Measurements from ENCODE around the gene PNMA6E. TPM values are rescaled to one million over a fixed set of nuclear protein-coding genes. Genes with fewer than 3 reads are reported as not detected.

PNMA6E gene
- total and polyA plus RNA-seq, 8 donors: not detected

DNA sequence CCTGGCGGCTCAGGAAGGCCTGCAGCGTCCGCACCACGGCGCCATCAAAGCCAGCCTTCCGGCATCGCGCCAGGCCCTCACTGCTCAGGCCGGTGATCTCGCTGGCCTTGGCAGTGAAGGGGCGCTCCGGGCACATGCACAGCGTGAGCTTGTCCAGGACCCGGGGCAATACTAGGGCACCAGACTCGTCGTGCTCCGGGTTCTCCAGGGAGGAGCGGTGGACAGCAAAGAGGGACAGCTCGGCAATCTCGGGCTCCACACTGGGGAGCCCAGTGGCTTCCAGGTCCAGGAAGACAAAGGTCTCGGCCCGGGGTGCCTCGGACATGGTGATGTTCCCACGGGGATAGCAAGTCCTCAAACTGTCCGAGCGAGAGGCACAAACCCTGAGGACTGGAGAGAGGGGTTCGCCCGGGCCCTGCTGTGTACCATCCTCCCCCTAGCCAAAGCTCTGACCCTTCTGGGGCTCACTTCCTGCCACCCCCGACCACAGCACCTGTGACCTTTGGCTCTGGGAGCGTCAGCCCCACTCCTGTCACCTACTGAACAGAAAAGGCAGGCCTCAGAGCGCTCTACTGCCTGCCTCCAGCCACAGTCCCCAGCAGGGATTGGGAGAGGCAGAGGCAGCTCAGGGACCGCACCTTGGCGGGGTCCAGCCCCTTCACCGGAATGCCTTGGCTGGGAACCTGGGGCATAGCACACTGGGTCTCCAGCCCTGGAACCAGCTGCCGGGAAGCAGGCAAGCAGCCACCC is 44.1 kb upstream of the PNMA6E start:
- intact Hi-C loops (cut with DNase I): no loop called here
- ATAC-seq: no peak
- no peaks in the 10 kb centered on the region for H3K27me3 ChIP-seq
- no peak overlapping the region for H3K27ac ChIP-seq
- TF ChIP-seq CTCF (IDR thresholded peaks at IDR 0.05): no peak
- H3K4me1 ChIP-seq: no peaks in the 10 kb centered on the region
- peak in 1 of 4 donors; percentile 29 for DNase-seq
- no peak overlapping the region for H3K4me3 ChIP-seq
- H3K9me3 ChIP-seq: no peaks in the 10 kb centered on the region
- H3K36me3 ChIP-seq: peaks cover 0 to 20% of the 10 kb centered on the region in 2 donors

DNA sequence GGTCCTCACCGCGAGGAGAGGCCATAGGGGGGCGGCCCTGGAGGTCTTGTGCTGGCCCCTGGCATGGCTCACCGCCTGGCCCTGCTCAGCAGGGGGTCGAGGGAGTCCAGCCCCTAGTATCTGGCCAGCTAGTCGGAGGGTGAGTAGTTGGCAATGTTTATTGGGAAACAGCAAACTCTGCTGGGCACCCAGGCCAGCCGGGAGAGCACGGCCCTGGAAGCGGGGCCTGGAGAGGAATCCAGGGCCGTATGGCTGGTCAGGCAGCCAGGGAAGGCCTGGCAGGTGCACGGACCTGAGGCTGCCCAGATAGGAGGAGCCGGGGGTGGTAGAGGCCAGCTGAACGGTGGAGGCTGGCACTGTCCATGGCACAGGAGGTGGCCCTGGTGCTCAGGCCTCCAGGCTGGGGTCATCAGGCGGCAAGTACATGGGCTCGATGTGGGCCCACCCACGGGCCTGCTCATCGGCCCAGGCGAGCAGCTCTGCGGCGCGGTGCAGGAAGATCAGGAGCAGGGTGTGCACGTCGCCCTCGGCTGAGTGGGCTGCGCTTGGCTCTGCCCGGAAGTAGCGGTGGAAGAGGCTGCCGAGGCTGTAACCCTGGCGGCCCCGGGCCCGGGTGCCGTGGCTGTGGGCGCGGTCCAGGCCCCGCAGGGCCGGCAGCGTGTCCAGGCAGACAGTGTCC is 43.3 kb upstream of the PNMA6E start:
- DNase-seq (peak in 1 of 4 donors; percentile 21), ATAC-seq (no peak)
- Histone ChIP-seq H3K27me3 (no peaks in the 10 kb centered on the region), H3K36me3 (peaks cover 0 to 12% of the 10 kb centered on the region in 2 donors), H3K4me1 (no peaks in the 10 kb centered on the region), H3K9me3 (no peaks in the 10 kb centered on the region), H3K4me3 (no peak overlapping the region), H3K27ac (no peak overlapping the region)
- TF ChIP-seq CTCF (IDR thresholded peaks at IDR 0.05): no peak
- intact Hi-C loops (cut with DNase I): no loop called here

GRCh38 chrX:153443476-153444332 is 42.6 kb upstream of the PNMA6E start:
- Histone ChIP-seq H3K27ac (no peak overlapping the region), H3K27me3 (no peaks in the 10 kb centered on the region), H3K4me3 (no peak overlapping the region), H3K9me3 (no peaks in the 10 kb centered on the region), H3K36me3 (peaks cover 0 to 9% of the 10 kb centered on the region in 2 donors), H3K4me1 (no peaks in the 10 kb centered on the region)
- no peak for ATAC-seq
- intact Hi-C loops (cut with DNase I): no loop called here
- DNase-seq: peak in 1 of 4 donors; percentile 46
- TF ChIP-seq CTCF (IDR thresholded peaks at IDR 0.05): no peak

GRCh38 chrX:153442463-153442862 is 41.3 kb upstream of the PNMA6E start:
- H3K4me3 ChIP-seq: no peak overlapping the region
- no peak overlapping the region for H3K27ac ChIP-seq
- DNase-seq (no peak), ATAC-seq (no peak)
- intact Hi-C loops (cut with DNase I): no loop called here
- H3K9me3 ChIP-seq: no peaks in the 10 kb centered on the region
- no peaks in the 10 kb centered on the region for H3K27me3 ChIP-seq
- TF ChIP-seq CTCF (IDR thresholded peaks at IDR 0.05): no peak
- peaks cover 0 to 6% of the 10 kb centered on the region in 2 donors for H3K36me3 ChIP-seq
- no peaks in the 10 kb centered on the region for H3K4me1 ChIP-seq

DNA sequence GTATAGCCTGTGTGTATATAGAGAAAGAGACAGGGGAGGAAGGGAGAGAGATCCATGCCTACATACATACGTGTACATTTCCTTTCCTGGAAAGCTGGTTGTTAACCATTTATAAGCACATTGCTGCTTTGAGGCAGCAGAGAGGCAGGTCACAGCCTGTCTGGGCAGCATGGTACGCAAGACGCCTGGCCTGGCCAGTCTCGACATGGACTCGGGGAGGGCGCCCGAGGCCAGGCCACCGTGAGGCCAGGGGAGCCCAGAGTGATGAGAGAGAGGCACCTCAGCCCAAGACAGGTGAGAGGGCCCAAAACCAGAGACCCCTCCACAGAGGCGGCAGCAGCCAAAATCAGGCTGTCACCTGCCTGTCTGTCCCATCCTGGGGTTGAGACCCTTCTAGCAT is 40.8 kb upstream of the PNMA6E start:
- DNase-seq (no peak), ATAC-seq (no peak)
- Histone ChIP-seq H3K36me3 (peaks cover 0 to 2% of the 10 kb centered on the region in 2 donors), H3K4me3 (no peak overlapping the region), H3K27ac (no peak overlapping the region), H3K27me3 (no peaks in the 10 kb centered on the region), H3K9me3 (no peaks in the 10 kb centered on the region), H3K4me1 (no peaks in the 10 kb centered on the region)
- no peak for TF ChIP-seq CTCF (IDR thresholded peaks at IDR 0.05)
- intact Hi-C loops (cut with DNase I): no loop called here
